MM.1S (cell line): ENCODE results near the gene GYPC.

ENCODE experiments used
- DNase-seq: peaks from one replicate; pipeline ENCODE4 v3.0.0-alpha.2; 2015
- H2AFZ ChIP-seq: fragments of 300-600 bp; sonication (generic); 2 replicates; pipeline ENCODE4 v1.6.0; 2016; ENCODE audit warnings: antibody characterized with exemption, low read length
- H3F3A ChIP-seq: fragments of 300-600 bp; sonication (generic); 2 replicates; pipeline ENCODE4 v1.6.1; 2016; ENCODE audit warnings: mild to moderate bottlenecking, antibody characterized with exemption, low read length, moderate library complexity, mixed read lengths; ENCODE audit not compliant: insufficient read depth
- H3K27ac ChIP-seq: fragments of 300-600 bp; sonication (generic); 2 replicates; pipeline ENCODE4 v1.5.1; 2016; ENCODE audit warnings: mild to moderate bottlenecking, low read length
- H3K27me3 ChIP-seq: fragments of 300-600 bp; sonication (generic); replicated peaks from 2 replicates; pipeline ENCODE4 v1.6.0; 2016; ENCODE audit warnings: low read length; ENCODE audit not compliant: insufficient read depth
- H3K36me3 ChIP-seq: fragments of 300-600 bp; sonication (generic); replicated peaks from 2 replicates; pipeline ENCODE4 v1.6.1; 2016; ENCODE audit warnings: mild to moderate bottlenecking, low read length, mixed read lengths; ENCODE audit not compliant: insufficient read depth
- H3K4me1 ChIP-seq: fragments of 300-600 bp; sonication (generic); 2 replicates; pipeline ENCODE4 v1.6.1; 2016; ENCODE audit warnings: low read length, mixed read lengths
- H3K4me2 ChIP-seq: fragments of 300-600 bp; sonication (generic); 2 replicates; pipeline ENCODE4 v1.6.0; 2016; ENCODE audit warnings: low read depth, low read length
- H3K4me3 ChIP-seq: fragments of 300-600 bp; sonication (generic); 2 replicates; pipeline ENCODE4 v1.5.1; 2016; ENCODE audit warnings: low read length, mixed read lengths
- H3K79me2 ChIP-seq: fragments of 300-600 bp; sonication (generic); 2 replicates; pipeline ENCODE4 v1.6.1; 2016; ENCODE audit warnings: mixed run types, low read length, mixed read lengths
- H3K9ac ChIP-seq: fragments of 300-600 bp; sonication (generic); 2 replicates; pipeline ENCODE4 v1.6.1; 2016; ENCODE audit warnings: low read length, mixed read lengths
- H3K9me2 ChIP-seq: fragments of 300-600 bp; sonication (generic); replicated peaks from 2 replicates; pipeline ENCODE4 v1.6.1; 2016; ENCODE audit warnings: mild to moderate bottlenecking, low read length, mixed read lengths; ENCODE audit not compliant: insufficient read depth
- H3K9me3 ChIP-seq: fragments of 300-600 bp; sonication (generic); replicated peaks from 2 replicates; pipeline ENCODE4 v1.6.1; 2016; ENCODE audit warnings: mild to moderate bottlenecking, low read length, mixed read lengths; ENCODE audit not compliant: insufficient read depth
- H4K20me1 ChIP-seq: fragments of 300-600 bp; sonication (generic); 2 replicates; pipeline ENCODE4 v1.6.1; 2016; ENCODE audit warnings: mild to moderate bottlenecking, low read length, moderate library complexity, mixed read lengths; ENCODE audit not compliant: insufficient read depth
- CTCF ChIP-seq: fragments of 300-600 bp; sonication (generic); IDR thresholded peaks from 2 replicates; pipeline ENCODE4 v1.5.1; 2016; ENCODE audit warnings: antibody characterized with exemption, low read length, mixed read lengths
- EZH2 ChIP-seq: fragments of 300-600 bp; sonication (generic); optimal IDR thresholded peaks from 2 replicates; pipeline ENCODE3; 2017; ENCODE audit warnings: low read depth, mild to moderate bottlenecking, antibody characterized with exemption, low read length, mixed read lengths
- EZH2phosphoT487 ChIP-seq: fragments of 300-600 bp; sonication (generic); IDR thresholded peaks from 2 replicates; pipeline ENCODE4 v1.6.1; 2018; ENCODE audit warnings: antibody characterized with exemption, low read length

GYPC gene

GRCh38 chr2:126660971-126661370 is 5.0 kb downstream of the GYPC start:
- H3K4me2 ChIP-seq: no peak overlapping the region
- no peak overlapping the region for H3K4me3 ChIP-seq
- H3K79me2 ChIP-seq: peaks cover 95% of the 10 kb centered on the region
- H2AFZ ChIP-seq: no peak overlapping the region
- no peak overlapping the region for H3K27ac ChIP-seq
- H3K4me1 ChIP-seq: peaks cover 53% of the 10 kb centered on the region
- no peak for DNase-seq
- no peaks in the 10 kb centered on the region for H4K20me1 ChIP-seq
- H3K27me3 ChIP-seq: no peaks in the 10 kb centered on the region
- H3K9ac ChIP-seq: no peak overlapping the region
- H3K9me2 ChIP-seq: no peaks in the 10 kb centered on the region
- peaks cover 49% of the 10 kb centered on the region for H3F3A ChIP-seq
- H3K36me3 ChIP-seq: no peaks in the 10 kb centered on the region
- TF ChIP-seq CTCF: no peak
- TF ChIP-seq EZH2: no peak
- no peak for TF ChIP-seq EZH2phosphoT487
- H3K9me3 ChIP-seq: no peaks in the 10 kb centered on the region

GRCh38 chr2:126661702-126662500 is 5.9 kb downstream of the GYPC start:
- TF ChIP-seq EZH2 (no peak), CTCF (no peak), EZH2phosphoT487 (no peak)
- H3K27me3 ChIP-seq: no peaks in the 10 kb centered on the region
- no peak for DNase-seq
- H3K79me2 ChIP-seq: peaks cover 94% of the 10 kb centered on the region
- no peak overlapping the region for H3K27ac ChIP-seq
- no peak overlapping the region for H3K4me3 ChIP-seq
- H3F3A ChIP-seq: peaks cover 43% of the 10 kb centered on the region
- H4K20me1 ChIP-seq: no peaks in the 10 kb centered on the region
- no peaks in the 10 kb centered on the region for H3K9me2 ChIP-seq
- no peak overlapping the region for H3K9ac ChIP-seq
- no peak overlapping the region for H3K4me2 ChIP-seq
- no peaks in the 10 kb centered on the region for H3K9me3 ChIP-seq
- no peaks in the 10 kb centered on the region for H3K36me3 ChIP-seq
- peaks cover 61% of the 10 kb centered on the region for H3K4me1 ChIP-seq
- H2AFZ ChIP-seq: no peak overlapping the region

GRCh38 chr2:126662621-126663020 is 6.7 kb downstream of the GYPC start:
- H3K4me1 ChIP-seq: peaks cover 64% of the 10 kb centered on the region
- no peak for TF ChIP-seq CTCF
- no peak for TF ChIP-seq EZH2phosphoT487
- no peak for TF ChIP-seq EZH2
- H3K79me2 ChIP-seq: peaks cover 94% of the 10 kb centered on the region
- no peak overlapping the region for H2AFZ ChIP-seq
- no peak overlapping the region for H3K4me2 ChIP-seq
- H3K27me3 ChIP-seq: no peaks in the 10 kb centered on the region
- H3K36me3 ChIP-seq: no peaks in the 10 kb centered on the region
- DNase-seq: no peak
- peaks cover 36% of the 10 kb centered on the region for H3F3A ChIP-seq
- H4K20me1 ChIP-seq: no peaks in the 10 kb centered on the region
- no peaks in the 10 kb centered on the region for H3K9me3 ChIP-seq
- no peak overlapping the region for H3K9ac ChIP-seq
- no peak overlapping the region for H3K27ac ChIP-seq
- H3K4me3 ChIP-seq: no peak overlapping the region
- no peaks in the 10 kb centered on the region for H3K9me2 ChIP-seq
